Activated T-cell treated with anti-CD3 and anti-CD28 coated beads for 24 hours (primary cell): ENCODE results near the gene ANKRD34B.

Source experiments
- DNase-seq: peaks from one replicate; pipeline ENCODE4 v3.0.0-alpha.2; 2020; ENCODE audit warnings: low read depth

ANKRD34B gene

DNA sequence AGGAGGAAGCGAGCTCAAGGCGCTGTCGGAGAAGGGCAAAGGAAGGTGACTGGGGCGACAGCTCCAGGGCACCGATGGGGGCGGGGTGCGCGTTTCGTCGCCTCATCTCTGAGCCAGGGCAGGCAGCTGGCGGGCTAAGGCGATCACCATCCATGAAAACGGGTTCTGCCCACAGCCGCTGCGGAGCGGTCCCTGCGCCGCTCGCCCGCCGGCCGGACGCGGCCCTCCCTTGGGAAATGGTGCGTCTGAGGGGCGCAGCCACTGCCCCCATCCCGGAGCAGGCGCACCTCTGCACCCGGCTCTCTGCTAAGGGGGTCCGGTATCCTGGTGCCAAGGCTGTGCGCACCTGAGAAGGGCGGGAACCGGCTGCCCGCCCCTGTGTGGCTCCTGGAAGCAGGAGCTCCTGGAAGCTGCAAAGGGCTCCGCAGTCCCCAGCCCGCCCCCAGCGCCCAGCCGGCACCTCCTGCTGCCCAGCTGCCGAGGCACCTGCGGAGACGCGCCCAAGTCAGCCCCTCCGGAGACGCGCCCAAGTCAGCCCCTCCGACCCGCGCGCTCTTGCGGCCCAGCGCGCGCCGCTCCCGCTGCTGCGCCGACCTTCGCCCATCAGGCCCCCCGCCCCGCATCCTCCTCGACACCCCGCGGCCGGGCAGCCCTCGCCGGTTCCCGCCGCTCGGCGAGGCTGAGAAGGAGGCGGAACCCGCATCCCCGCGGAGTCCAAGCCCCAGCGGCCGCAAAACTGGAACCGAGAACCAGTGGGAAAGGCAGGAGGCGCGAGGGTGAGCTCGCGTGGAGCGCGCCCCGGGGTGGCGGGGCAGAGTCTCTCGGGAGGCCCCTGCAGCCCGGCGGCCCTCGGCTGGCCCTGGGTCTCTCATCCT lies 757 bp downstream of the ANKRD34B start:
- DNase-seq, result no peak

DNA sequence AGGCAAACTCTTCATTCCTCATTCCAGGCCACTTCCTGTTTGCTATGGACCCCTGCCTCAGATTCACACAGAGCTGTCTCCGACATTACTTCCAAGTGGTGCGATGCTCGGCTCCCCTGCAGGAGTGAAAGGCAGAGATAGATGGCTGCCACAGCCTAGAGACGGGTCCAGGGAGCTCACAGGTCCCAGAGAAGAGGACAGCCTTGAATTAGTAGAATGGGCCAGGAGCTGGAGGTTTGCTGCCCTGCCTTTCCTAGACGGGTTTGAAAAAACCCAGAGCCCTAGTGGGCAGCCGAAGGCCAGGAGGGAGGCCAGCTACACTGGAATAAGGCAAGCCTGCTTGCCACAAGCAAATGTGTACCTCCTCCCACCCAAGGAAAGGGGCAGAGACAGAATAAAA lies 1.8 kb downstream of the ANKRD34B start:
- DNase-seq, result no peak

DNA sequence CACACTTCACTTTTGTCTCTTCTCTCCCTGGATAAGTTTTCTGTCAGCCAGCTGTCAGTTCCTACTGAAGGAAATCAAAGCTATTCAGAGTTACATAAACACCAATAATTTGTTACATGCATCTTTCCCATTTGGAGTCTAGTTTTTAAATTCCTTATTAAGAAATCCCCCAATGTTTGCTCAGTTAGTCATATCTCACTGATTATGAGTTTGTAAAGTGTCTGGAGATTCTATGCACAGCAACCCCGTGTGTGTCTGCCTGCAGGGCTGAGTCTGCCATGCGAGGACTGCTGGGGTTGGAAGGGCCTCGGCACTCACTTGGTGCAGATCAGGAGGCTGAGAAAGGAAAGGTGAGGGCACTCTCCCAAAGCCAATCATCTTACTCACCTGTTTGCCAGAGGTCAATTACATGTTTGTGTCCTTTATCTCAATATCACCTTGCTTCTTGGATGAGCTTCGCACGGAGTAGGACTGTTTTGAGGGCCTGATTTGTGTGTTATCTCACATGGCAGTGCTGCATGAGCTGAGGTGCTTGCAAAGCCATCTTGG lies 3.3 kb downstream of the ANKRD34B start:
- no peak for DNase-seq

DNA sequence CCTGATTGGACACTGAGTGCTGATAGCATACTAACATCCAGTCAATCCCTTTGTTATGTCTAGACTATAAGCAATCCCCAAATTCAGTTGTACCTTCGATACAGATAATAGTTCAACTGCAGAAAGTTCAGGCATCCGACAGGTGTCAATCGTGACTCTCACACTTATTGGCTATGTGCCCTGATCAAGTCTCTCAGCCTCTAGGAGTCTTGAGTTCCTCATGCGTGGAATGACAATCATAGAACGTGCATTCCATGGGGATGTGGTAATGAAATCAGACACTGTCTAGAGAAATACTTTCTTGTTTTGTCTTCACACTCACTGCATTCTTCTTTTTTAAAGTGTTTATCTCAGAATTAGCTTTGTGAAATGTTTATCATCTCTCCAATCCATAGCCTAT lies 4.8 kb downstream of the ANKRD34B start:
- DNase-seq, result no peak

DNA sequence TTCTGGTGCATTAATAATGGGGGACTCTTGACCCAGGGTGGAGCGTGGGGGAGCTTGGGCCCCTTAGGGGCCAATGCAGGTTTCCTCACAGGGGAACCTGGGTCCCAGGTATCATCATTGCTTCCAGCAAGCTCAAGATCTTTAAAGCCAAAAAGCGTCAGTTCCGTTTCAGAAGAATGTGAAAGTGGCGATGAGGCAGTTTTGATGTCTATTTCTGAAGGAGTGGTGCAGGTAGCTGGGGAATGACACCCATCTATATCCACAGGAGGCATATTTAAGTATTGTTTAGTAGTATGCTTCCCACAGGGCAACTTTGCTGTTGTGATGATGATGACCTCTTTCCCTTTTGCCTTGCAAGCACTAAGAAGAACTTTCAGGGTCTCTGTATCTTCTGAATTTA lies 10.8 kb downstream of the ANKRD34B start:
- DNase-seq, result no peak

DNA sequence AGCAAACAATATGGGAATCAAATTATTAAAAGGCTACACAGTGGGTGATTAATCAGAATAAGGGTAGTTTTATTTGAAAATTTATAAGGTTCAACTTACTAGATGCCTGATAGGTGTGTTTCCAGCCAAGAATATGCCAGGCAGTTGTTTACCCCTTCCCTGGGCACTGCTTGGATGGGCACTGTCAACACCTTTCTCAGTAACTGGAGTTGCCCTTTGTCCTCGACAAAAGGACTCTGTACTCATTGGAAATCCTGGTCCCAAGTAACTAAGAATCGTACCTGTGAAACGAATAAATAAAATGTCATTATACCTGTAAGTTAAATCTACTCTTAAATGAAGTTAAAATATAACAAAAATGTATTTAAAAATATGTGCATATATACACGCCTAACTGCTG lies 15.0 kb downstream of the ANKRD34B start:
- DNase-seq, result no peak

DNA sequence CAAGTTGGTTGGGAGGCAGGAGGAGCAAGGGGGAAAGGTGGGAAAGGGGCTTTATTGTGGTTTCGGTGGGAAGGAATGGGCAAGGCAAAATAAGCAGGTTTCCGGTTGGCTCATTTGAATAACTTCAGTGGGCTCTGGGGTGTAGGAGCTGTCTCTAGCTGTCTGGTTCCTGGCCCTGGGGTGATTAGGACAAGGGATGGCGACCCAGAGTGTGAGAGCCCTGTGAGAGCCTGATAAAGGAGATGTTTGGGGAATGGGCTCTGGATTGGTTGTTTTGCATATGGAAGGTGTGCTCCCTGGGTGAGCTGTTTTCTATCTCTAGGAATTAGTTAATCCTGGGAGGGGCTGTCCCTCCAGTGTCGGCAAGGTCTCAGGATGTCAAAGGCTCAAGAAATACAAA lies 15.4 kb downstream of the ANKRD34B start:
- DNase-seq, result no peak

DNA sequence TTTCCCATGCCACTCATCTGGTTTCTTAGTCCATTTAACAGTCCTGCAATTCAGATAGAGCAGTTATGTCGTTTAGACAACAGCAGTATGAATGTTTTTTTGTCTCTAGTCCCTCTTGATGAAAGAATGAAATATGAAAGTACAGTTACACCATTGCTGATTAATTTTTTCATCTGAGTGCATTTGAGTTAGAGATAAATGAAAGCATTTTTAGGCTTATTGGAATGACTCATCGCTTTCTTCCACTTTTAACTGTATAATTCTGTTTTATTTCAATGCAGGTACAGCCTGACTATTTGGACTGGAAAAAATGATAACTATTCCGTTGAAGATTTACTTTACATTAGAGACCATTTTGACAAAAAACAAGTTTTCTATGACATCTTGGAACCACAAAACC lies 28.7 kb downstream of the ANKRD34B start:
- DNase-seq, result no peak

DNA sequence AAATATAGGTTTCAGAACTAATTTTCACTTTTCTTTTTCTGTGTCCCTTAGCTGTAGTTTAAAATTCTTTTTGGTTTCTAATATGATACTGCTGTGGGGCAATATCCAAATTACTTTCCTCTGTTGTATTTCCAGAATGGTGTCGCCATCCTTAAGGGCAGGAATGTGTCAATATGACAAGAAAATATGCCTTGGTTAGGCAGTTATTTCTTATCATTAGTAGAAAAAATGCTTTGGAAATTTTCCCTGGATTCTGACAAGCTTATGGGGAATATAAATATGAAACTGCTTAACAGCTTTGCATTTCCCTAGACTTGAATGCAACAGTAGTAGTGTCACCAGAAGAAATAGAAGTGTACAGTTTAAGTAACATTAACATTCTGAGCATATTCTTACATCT lies 29.4 kb downstream of the ANKRD34B start:
- no peak for DNase-seq

DNA sequence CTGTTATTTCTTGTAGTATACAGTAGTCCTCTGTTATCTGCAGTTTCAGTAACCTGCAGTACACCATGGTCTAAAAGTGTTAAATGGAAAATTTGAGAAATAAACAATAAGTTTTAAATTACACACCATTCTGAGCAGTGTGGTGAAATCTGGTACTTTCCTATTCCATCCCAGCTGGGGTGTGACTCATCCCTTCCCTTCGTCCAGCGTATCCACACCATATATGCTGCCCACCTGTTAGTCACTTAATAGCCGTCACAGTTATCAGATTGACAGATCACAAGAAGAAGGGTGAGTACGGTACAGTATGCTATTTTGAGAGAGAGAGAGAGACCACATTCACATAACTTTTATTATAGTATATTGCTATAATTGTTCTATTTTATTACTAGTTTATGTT lies 53.3 kb downstream of the ANKRD34B start:
- DNase-seq, result no peak

DNA sequence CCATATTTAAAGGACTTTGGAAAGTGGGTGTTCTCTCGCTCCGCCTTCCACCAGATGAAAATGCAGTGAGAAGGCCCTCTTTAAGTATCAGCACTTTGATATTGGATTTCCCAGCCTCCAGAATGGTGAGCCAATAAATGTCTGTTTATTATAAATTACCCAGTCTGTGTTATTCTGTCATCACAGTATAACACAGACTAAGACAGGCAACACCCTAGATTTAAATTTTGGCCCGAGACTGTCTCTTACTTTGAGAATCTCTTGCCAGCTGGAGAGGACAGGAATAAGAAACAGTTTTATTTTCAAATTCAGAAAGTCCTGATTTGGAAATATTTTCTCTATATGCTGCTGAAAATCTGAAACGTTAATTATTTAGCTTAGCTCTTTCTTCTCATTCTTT lies 60.7 kb downstream of the ANKRD34B start:
- DNase-seq, result no peak

DNA sequence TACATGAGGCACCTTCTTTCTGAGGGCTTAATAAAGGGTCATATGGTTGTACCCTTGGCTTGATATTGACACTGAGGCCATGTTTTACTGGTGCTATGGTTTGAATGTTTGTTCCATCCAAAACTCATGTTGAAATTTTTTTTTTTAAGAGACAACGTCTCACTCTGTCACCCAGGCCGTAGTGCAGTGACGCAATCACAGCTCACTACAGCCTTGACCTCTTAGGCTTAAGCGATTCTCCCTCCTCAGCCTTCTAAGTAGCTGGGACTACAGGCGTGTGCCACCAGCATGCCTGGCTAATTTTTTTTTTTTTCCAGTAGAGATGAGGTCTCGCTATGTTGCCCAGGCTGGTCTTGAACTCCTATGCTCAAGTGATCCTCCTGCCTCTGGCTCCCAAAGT lies 61.2 kb downstream of the ANKRD34B start:
- no peak for DNase-seq

DNA sequence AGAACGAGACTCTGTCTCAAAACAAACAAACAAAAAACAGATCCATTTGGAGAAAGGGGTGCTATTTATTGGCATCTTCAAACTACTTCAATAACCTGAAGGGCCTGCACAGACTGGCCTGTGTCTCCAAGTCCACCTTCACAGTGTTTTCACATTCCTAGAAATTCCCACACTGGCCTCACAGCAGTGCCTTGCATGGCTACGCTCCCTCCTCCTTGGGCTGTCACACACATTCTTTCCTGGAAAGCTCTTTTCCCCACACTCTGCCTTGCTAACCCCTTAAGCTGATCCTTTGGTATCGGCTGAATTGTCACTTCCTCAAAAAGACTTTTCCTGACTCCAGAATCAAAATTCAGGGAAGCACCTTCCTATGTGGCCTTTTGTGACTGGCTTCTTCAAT lies 62.4 kb downstream of the ANKRD34B start:
- DNase-seq, result no peak
